Kidney (tissue), 14 donors: ENCODE measurements around the gene C7orf33. TPM values are rescaled to one million over a fixed set of nuclear protein-coding genes. Genes with fewer than 3 reads are reported as not detected.
"Not testable (repeated sequence)": the region's sequence is repeated elsewhere in the genome, so short reads cannot be mapped to it uniquely, and the experiment has no call there.

Source experiments
- DNase-seq, 5 donors: peaks; one replicate each; pipeline ENCODE4 v3.0.0-alpha.2; 2013 to 2020
- FAIRE-seq: peaks from 2 replicates; lab custom pipeline; 2012; peaks lifted over from hg19 to GRCh38; lab: Jason Lieb, UNC
- H3K27ac ChIP-seq, 2 donors: one replicate each; pipeline ENCODE4 v1.7.0; 2013; ENCODE audit warnings: low read depth in 2 of 2, low read length in 2 of 2, inconsistent platforms in 1 of 2
- H3K27me3 ChIP-seq: one replicate; pipeline ENCODE4 v1.7.1; 2013; ENCODE audit warnings: low read length, inconsistent platforms; ENCODE audit not compliant: control insufficient read depth, insufficient read depth
- H3K36me3 ChIP-seq, 3 donors: one replicate each; pipeline versions ENCODE4 v1.7.0 to v1.7.1; 2013; ENCODE audit warnings: low read length in 3 of 3, control low read depth in 1 of 3, inconsistent platforms in 1 of 3; ENCODE audit not compliant: insufficient read depth in 3 of 3, control insufficient read depth in 2 of 3
- H3K4me1 ChIP-seq, 3 donors: one replicate each; pipeline versions ENCODE4 v1.7.0 to v1.7.1; 2013; ENCODE audit warnings: low read length in 3 of 3, inconsistent platforms in 1 of 3, low read depth in 1 of 3; ENCODE audit not compliant: control insufficient read depth in 2 of 3, insufficient read depth in 2 of 3
- H3K4me3 ChIP-seq, 3 donors: one replicate each; pipeline versions ENCODE4 v1.7.0 to v1.8.1; 2013; ENCODE audit warnings: low read length in 3 of 3, control low read depth in 1 of 3, inconsistent platforms in 1 of 3
- H3K9ac ChIP-seq, 3 donors: one replicate each; pipeline versions ENCODE4 v1.7.0 to v1.7.1; 2013; ENCODE audit warnings: low read length in 3 of 3, control low read depth in 1 of 3, inconsistent platforms in 1 of 3
- H3K9me3 ChIP-seq, 3 donors: one replicate each; pipeline versions ENCODE4 v1.7.0 to v1.7.1; 2013; ENCODE audit warnings: low read length in 3 of 3, control low read depth in 1 of 3, inconsistent platforms in 1 of 3; ENCODE audit not compliant: control insufficient read depth in 2 of 3, insufficient read depth in 1 of 3
- intact Hi-C: fragments of 100-400 bp; cut with DNase I; formaldehyde crosslinking; loops from one replicate; pipeline ENCODE4 v1.11.1; 2022
- polyA plus RNA-seq: library from polyadenylated mRNA; stranded (reverse); fragments of 350-450 nt; fragmentation: Illumina TruSeq; extraction: RNeasy Lipid Tissue Mini Kit (QIAGEN cat#74804); gene quantifications from one replicate; pipeline ENCODE4 v1.2.3, GENCODE V29; 2014; ENCODE audit warnings: low read depth, low replicate concordance; ENCODE audit not compliant: insufficient read depth
- total RNA-seq: library from RNA; stranded (reverse); fragmentation: NEBNext Ultra II Directional; extraction: Animal tissue kit (Norgen Biotek cat#: 25700); gene quantifications from one replicate; pipeline ENCODE4 v1.2.1, GENCODE V29; 2021
- TF ChIP-seq, protein P1 (sequence below): IDR thresholded peaks from 3 replicates; pipeline ENCODE4 v1.5.1; 2012; ENCODE audit warnings: mild to moderate bottlenecking, moderate library complexity, borderline replicate concordance; ENCODE audit not compliant: insufficient read depth; ENCODE audit errors: extremely low read depth
- donor health status: control.
- donor health status: control.
- donor health status: control.
- donor health status: control.
- donor health status: control.
- donor health status: DM: yes; HTN: yes; CAD: no.
- donor health status: Normal renal cell carcinoma (clear cell type).

Gene C7orf33
- total and polyA plus RNA-seq, 2 donors from 2014 or later, result not detected

DNA sequence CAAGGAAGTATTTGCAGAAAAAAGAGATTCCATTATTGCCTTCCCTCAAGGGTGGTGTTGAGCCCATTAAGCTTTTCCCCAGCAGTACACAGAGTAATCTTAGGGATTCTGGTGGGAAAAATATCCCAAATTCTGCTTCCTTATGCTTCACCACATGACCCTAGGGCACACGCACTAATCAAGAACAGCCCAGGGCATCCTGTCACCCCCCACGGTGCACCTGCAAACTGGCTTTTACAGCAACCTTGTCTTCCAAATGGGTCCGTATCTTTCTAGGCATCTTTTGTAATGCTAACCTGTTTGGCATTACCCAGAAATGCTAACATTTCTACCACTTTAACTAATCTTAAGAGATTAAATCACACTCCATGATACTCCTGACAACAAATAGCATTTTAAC is 926 bp upstream of the C7orf33 start:
- H3K27me3 ChIP-seq, result no peaks in the 10 kb centered on the region
- H3K36me3 ChIP-seq, result no peaks in the 10 kb centered on the region
- no peak overlapping the region for H3K4me3 ChIP-seq
- TF ChIP-seq, protein P1, sequence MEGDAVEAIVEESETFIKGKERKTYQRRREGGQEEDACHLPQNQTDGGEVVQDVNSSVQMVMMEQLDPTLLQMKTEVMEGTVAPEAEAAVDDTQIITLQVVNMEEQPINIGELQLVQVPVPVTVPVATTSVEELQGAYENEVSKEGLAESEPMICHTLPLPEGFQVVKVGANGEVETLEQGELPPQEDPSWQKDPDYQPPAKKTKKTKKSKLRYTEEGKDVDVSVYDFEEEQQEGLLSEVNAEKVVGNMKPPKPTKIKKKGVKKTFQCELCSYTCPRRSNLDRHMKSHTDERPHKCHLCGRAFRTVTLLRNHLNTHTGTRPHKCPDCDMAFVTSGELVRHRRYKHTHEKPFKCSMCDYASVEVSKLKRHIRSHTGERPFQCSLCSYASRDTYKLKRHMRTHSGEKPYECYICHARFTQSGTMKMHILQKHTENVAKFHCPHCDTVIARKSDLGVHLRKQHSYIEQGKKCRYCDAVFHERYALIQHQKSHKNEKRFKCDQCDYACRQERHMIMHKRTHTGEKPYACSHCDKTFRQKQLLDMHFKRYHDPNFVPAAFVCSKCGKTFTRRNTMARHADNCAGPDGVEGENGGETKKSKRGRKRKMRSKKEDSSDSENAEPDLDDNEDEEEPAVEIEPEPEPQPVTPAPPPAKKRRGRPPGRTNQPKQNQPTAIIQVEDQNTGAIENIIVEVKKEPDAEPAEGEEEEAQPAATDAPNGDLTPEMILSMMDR, result no peak
- FAIRE-seq, result no peak
- H3K27ac ChIP-seq, result no peak overlapping the region
- H3K9me3 ChIP-seq, result no peaks in the 10 kb centered on the region
- DNase-seq, result no peak
- H3K4me1 ChIP-seq, result no peaks in the 10 kb centered on the region
- H3K9ac ChIP-seq, result no peak overlapping the region
- intact Hi-C loops, result no loop called here

DNA sequence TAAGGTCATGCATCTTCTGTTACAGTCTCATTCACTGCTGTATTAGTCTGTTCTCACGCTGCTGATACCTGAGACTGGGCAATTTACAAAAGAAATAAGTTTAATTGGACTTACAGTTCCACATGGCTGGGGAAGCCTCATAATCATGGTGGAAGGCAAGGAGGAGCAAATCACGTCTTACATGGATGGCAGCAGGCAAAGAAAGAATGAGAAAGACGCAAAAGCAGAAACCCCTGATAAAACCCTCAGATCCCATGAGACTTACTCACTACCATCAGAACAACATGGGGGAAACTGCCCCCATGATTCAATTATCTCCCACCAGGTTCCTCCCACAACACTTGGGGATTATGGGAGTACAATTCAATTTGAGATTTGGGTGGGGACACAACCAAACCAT is 5.8 kb downstream of the C7orf33 start:
- FAIRE-seq, H3K4me3 ChIP-seq: not testable (repeated sequence)

DNA sequence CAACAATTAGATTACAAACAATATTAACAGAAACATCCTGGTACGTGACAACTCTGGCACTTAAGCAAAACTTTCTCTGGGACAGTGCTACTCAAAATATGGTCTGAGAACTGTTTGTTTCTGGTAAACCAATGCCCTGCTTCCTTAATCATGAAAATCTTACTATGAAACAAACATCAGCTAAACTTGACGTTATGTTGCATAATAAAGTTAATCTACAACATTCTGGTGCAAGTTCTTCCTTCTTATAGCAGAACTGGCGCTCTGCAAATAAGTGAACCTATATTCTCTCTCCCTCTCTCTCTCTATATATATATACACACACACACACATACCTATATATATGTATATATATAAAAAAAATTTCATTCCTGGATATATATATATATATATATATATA is 7.8 kb downstream of the C7orf33 start:
- Histone ChIP-seq H3K27ac (no peak overlapping the region), H3K4me1 (no peaks in the 10 kb centered on the region), H3K9ac (no peak overlapping the region), H3K36me3 (no peaks in the 10 kb centered on the region), H3K4me3 (no peak overlapping the region), H3K27me3 (no peaks in the 10 kb centered on the region), H3K9me3 (no peaks in the 10 kb centered on the region)
- no peak for FAIRE-seq
- no peak for DNase-seq
- intact Hi-C loops, result no loop called here
- TF ChIP-seq, protein P1, result no peak

More for the DNA sequence above, 5.8 kb downstream of the C7orf33 start:
- H3K36me3 ChIP-seq, DNase-seq, intact Hi-C loops, H3K4me1 ChIP-seq, H3K9ac ChIP-seq, H3K27me3 ChIP-seq, H3K9me3 ChIP-seq, H3K27ac ChIP-seq: not testable (repeated sequence)

DNA sequence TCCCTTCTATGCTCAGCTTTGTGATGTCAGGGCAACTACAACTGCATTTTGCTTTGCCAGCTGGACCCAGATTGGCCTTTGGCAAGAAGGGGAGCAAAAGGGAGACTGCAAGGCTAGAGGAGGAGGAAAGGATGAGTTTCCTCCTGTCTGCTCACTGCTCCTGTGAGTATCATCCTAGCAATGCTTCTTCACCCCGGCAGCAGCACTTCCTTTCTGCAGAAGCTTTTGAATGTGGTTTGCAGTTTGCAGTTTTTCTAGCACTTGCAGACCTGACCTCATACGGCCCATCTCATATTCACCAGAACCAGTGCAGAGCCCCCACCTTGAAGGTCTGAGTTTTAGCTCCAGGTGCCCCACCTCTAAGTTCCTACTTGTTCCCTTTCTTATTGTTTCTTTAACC is 14.8 kb downstream of the C7orf33 start:
- H3K4me1 ChIP-seq, result no peaks in the 10 kb centered on the region
- no peaks in the 10 kb centered on the region for H3K27me3 ChIP-seq
- H3K36me3 ChIP-seq, result no peaks in the 10 kb centered on the region
- TF ChIP-seq, protein P1, result no peak
- no peak for DNase-seq
- no peak overlapping the region for H3K9ac ChIP-seq
- no peaks in the 10 kb centered on the region for H3K9me3 ChIP-seq
- intact Hi-C loops, result no loop called here
- no peak for FAIRE-seq
- H3K4me3 ChIP-seq, result no peak overlapping the region
- no peak overlapping the region for H3K27ac ChIP-seq
